GM12872 (cell line): ENCODE measurements around the gene KIAA0930.

Experiments
- CTCF ChIP-seq: IDR thresholded peaks from 3 replicates; pipeline ENCODE4 v1.5.1; 2011; ENCODE audit warnings: low read depth, mild to moderate bottlenecking, low read length, moderate library complexity; ENCODE audit not compliant: insufficient read depth

The KIAA0930 gene

GRCh38 chr22:45164270-45165088 lies 76.2 kb downstream of the KIAA0930 start:
- no peak for TF ChIP-seq CTCF

- no peak for TF ChIP-seq CTCF
These were observed 77.0 kb downstream of the KIAA0930 start, which contains the start of gene NUP50 for GRCh38 chr22:45163451-45164269. NUP50 (plus strand) TSS chr22:45163925; CDS start chr22:45168178, 4,253 bp downstream.

GRCh38 chr22:45163099-45163450 lies 77.6 kb downstream of the KIAA0930 start:
- no peak for TF ChIP-seq CTCF

GRCh38 chr22:45162531-45162930 lies 78.2 kb downstream of the KIAA0930 start:
- no peak for TF ChIP-seq CTCF

- no peak for TF ChIP-seq CTCF
These were observed 80.8 kb downstream of the KIAA0930 start for GRCh38 chr22:45159652-45160462.

- no peak for TF ChIP-seq CTCF
These were observed 82.8 kb downstream of the KIAA0930 start for GRCh38 chr22:45157907-45158306.
